ENCODE data around the gene WDR73. TPM values are rescaled to one million over a fixed set of nuclear protein-coding genes. Genes with fewer than 3 reads are reported as not detected.

Gene WDR73
- total RNA-seq (2022; extraction: Qiagen RNA extraction): 34.8 to 43.3 TPM (median 36.4 TPM) in 5 replicates

DNA sequence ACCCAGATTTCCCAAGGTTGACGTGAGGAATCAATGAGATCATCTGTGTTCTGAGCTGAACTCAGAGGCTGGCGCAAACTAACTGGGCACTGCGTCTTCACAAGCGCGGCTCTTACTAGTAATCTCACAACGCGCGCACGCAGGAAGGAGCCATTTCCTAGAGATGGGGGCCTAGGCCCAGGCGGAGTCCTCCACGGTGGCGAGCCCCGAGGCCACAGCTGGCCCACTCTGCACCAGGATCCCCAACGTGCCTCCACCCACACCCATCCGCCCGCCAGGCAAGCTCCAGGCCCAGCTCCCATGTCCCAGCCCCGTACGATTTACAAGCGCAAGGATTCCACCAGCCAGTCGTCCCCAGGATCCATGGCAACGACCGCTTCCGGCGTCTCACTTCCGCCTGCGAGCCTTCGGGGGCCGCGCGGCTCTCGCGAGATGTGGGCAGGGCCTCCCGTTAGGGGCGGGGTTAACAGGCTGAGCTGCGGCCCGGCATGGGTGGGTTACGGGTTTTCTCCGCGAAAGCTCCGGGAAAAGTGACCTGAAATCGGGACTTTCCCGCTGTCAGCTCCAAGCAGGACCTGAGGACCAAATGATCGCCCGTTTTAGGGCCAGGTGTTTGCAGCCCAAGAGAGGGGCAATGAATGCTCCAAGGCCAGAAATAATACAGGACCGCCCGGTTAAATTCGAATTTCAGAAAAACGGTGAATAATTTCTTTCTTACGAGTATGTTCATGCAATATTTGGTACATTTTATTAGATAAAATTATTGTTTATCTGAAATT is at the start of gene WDR73:
WDR73 (minus strand) TSS at position 374 of the 779 bp plus-strand sequence; CDS start at position 365, 9 bp downstream.

DNA sequence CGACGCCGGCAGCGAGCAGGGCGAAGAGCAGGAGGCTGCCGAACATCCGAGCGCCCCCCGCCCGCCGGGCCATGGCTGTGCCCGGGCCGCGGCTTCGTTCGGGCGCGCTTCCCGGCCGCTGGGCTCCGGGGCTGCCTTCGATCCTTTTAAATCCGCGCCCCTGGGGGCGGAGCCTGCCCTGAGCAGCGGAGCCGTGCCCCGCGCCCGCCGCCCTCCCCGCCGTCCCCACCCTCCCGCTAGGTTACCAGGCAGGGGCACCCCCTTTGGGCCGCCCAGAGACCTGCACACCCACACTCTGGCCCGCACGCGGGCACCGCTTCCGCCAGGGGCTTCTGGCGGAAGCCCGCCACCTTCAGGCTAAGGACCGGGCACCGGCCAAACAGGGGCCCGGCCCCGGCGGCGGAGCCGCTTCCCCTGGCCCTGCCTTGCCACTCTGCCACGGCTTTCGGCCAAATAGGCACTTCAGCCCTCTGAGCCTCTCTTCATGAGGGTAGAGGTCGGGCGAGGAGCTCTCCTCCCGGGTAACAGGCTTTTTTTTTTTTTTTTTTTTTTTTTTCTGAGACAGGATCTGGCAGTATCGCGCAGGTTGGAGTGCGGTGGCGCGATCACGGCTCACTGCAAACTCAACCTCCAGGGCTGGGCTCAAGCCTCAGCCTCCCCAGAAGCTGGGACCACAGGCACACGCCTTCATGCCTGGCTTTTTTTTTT is 4.2 kb upstream of the WDR73 start, which contains the start of gene NMB:
NMB (minus strand) TSS at position 120 of the 708 bp plus-strand sequence; CDS start at position 73, 47 bp downstream.

DNA sequence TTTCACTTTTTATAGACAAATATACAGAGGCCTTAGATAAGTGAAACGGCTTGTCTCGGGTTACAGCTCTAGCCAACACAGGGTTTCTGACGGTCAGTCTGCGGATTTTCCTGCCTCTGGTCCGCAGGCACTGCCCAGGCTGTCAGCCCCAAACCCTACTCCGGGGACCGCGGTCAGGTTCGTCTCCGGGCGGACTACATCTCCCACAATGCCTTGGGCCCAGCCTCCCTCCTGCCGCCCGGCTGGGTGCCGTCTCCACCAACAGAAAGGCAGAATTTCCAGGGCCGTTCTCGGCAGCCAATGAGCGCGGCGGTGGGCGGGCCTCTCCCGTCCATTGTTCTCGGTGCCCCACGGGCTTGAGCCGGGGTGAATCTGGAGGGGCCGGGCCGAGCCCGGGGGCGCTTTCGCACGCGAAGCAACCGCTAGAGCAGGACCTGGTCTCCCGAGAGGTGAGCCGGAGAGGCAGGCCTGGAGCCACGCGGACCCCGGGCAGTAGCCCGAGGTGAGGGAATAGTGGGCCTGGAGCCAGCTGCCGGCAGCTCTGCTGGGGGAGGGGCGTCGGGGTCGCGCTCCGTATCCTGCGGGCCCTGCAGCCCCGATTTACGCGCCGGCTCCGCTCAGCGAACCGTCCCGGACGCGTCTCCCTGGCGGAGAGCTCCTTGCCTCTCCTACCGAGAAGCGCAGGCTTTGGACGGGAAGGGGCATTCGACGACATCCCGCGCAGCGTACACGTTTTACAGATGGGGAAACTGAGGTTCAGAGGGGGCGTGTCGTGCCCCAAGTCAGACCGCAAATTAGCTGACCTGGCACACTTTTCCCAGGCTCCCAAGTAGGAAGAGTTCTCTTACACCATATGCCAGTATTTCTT is 53.2 kb downstream of the WDR73 start, which contains the start of gene ZSCAN2:
ZSCAN2 (plus strand) TSS at position 323 of the 868 bp plus-strand sequence. CDS start 2,919 bp downstream, outside the sequence.

Other genes with a start within 250 kb of the WDR73 start
- gene ZSCAN2, start 53.3 kb downstream of the WDR73 start, total RNA-seq (2022; extraction: Qiagen RNA extraction): 13.0 to 14.5 TPM (median 13.6 TPM) in 5 replicates
- gene NMB, start 3.9 kb upstream of the WDR73 start, total RNA-seq (2022; extraction: Qiagen RNA extraction): 14.6 to 26.0 TPM (median 22.8 TPM) in 5 replicates
- gene SEC11A, start 61.9 kb upstream of the WDR73 start, total RNA-seq (2022; extraction: Qiagen RNA extraction): 323 to 440 TPM (median 326 TPM) in 5 replicates
- 16.0 to 21.5 TPM (median 21.0 TPM) in 5 replicates for gene ZNF592, start 94.3 kb upstream of the WDR73 start, total RNA-seq (2022; extraction: Qiagen RNA extraction)
- gene ALPK3, start 163.1 kb upstream of the WDR73 start, total RNA-seq (2022; extraction: Qiagen RNA extraction): 0.08 to 0.14 TPM (median 0.12 TPM) in 5 replicates
- 0.06 TPM in 2 of 5 replicates, not detected in the others for gene SLC28A1, start 230.4 kb upstream of the WDR73 start, total RNA-seq (2022; extraction: Qiagen RNA extraction)